Uterus (tissue), 2 donors: ENCODE measurements around the gene PGAM5.

Source experiments
- POLR2A ChIP-seq, 2 donors: fragments of 450-650 bp; IDR thresholded peaks; one replicate each; pipeline ENCODE4 v1.6.1; 2016; ENCODE audit warnings: antibody characterized with exemption in 2 of 2, mild to moderate bottlenecking in 1 of 2, moderate library complexity in 1 of 2
- TF ChIP-seq, protein P1 (sequence below), 4 experiments: fragments of 200-600 bp in 2 of 4; fragments of 450-650 bp in 2 of 4; sonication (generic) in 2 of 4; IDR thresholded peaks; one replicate each; pipeline ENCODE4 v1.5.1; 2016 to 2019; ENCODE audit warnings: antibody characterized with exemption in 4 of 4, mild to moderate bottlenecking in 2 of 4, moderate library complexity in 1 of 4

- TF ChIP-seq POLR2A (IDR thresholded peaks at IDR 0.05) = peak in 1 of 2 donors; percentile 60
- TF ChIP-seq, protein P1, sequence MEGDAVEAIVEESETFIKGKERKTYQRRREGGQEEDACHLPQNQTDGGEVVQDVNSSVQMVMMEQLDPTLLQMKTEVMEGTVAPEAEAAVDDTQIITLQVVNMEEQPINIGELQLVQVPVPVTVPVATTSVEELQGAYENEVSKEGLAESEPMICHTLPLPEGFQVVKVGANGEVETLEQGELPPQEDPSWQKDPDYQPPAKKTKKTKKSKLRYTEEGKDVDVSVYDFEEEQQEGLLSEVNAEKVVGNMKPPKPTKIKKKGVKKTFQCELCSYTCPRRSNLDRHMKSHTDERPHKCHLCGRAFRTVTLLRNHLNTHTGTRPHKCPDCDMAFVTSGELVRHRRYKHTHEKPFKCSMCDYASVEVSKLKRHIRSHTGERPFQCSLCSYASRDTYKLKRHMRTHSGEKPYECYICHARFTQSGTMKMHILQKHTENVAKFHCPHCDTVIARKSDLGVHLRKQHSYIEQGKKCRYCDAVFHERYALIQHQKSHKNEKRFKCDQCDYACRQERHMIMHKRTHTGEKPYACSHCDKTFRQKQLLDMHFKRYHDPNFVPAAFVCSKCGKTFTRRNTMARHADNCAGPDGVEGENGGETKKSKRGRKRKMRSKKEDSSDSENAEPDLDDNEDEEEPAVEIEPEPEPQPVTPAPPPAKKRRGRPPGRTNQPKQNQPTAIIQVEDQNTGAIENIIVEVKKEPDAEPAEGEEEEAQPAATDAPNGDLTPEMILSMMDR (IDR thresholded peaks at IDR 0.05) = peak in 3 of 4 experiments; percentile 10 to 17 (median 12)
These were observed 23.2 kb upstream of the PGAM5 start, which contains the start of the genes POLE and PXMP2 for GRCh38 chr12:132687211-132688164.
